HEK293 (cell line): ENCODE measurements around the gene CCSER2.

ENCODE experiments used
- CTCF ChIA-PET: fragments of 350-600 bp; formaldehyde crosslinking; extraction: SDS; loops from one replicate; lab custom pipeline; 2021; ENCODE audit warnings: antibody characterized with exemption; lab: Yijun Ruan, JAX
- POLR2A ChIA-PET: fragments of 300-600 bp; formaldehyde crosslinking; extraction: SDS; loops from one replicate; lab custom pipeline; 2020; ENCODE audit warnings: antibody characterized with exemption, inconsistent platforms; lab: Yijun Ruan, JAX
- H3K27ac ChIP-seq: fragments of 200-500 bp; sonication (Bioruptor generic); 2 replicates; pipeline ENCODE4 v1.5.1; 2014; ENCODE audit warnings: low read depth, low read length, control low read depth, inconsistent platforms; ENCODE audit errors: extremely low read depth
- H3K36me3 ChIP-seq, 2 experiments: fragments of 200-500 bp in 1 of 2; sonication (Bioruptor generic) in 1 of 2; 1 replicate in 1 of 2; 2 replicates in 1 of 2; pipeline ENCODE4 v1.5.1; 2014 to 2017; ENCODE audit warnings: inconsistent platforms in 2 of 2, low read length in 2 of 2; ENCODE audit not compliant: control insufficient read depth in 2 of 2, insufficient read depth in 1 of 2
- H3K4me1 ChIP-seq: fragments of 200-500 bp; sonication (Bioruptor generic); 2 replicates; pipeline ENCODE4 v1.5.1; 2014; ENCODE audit warnings: mild to moderate bottlenecking, low read length, inconsistent platforms; ENCODE audit not compliant: control insufficient read depth, insufficient read depth
- H3K4me3 ChIP-seq: 2 replicates; pipeline ENCODE4 v1.5.1; 2011; ENCODE audit warnings: low read depth, mild to moderate bottlenecking, control low read depth, low read length, moderate library complexity
- H3K9me3 ChIP-seq: fragments of 200-500 bp; sonication (Bioruptor generic); 2 replicates; pipeline ENCODE4 v1.5.1; 2014; ENCODE audit warnings: low read depth, low read length, inconsistent platforms; ENCODE audit not compliant: control insufficient read depth, insufficient read depth
- OSR2 ChIP-seq: fragments of 450-650 bp; formaldehyde crosslinking; IDR thresholded peaks from 2 replicates; pipeline ENCODE4 v1.5.1; 2016; ENCODE audit warnings: missing biosample characterization, missing genetic modification characterization
- PRDM1 ChIP-seq: fragments of 450-650 bp; formaldehyde crosslinking; IDR thresholded peaks from 2 replicates; pipeline ENCODE4; 2016; ENCODE audit warnings: missing biosample characterization, missing genetic modification characterization
- ZBTB17 ChIP-seq: fragments of 450-650 bp; formaldehyde crosslinking; IDR thresholded peaks from 2 replicates; pipeline ENCODE4 v1.5.1; 2016; ENCODE audit warnings: missing biosample characterization, missing genetic modification characterization
- ZBTB20 ChIP-seq: fragments of 450-650 bp; formaldehyde crosslinking; IDR thresholded peaks from 2 replicates; pipeline ENCODE4 v1.5.1; 2016; ENCODE audit warnings: missing biosample characterization, missing genetic modification characterization
- ZFP41 ChIP-seq: fragments of 450-650 bp; formaldehyde crosslinking; IDR thresholded peaks from 2 replicates; pipeline ENCODE4 v1.5.1; 2016; ENCODE audit warnings: missing biosample characterization, missing genetic modification characterization, borderline replicate concordance
- ZFP69B ChIP-seq: fragments of 450-650 bp; formaldehyde crosslinking; IDR thresholded peaks from 2 replicates; pipeline ENCODE4 v1.5.1; 2016; ENCODE audit warnings: missing biosample characterization, missing genetic modification characterization
- ZNF221 ChIP-seq: fragments of 450-650 bp; formaldehyde crosslinking; IDR thresholded peaks from 2 replicates; pipeline ENCODE4 v1.5.1; 2017; ENCODE audit warnings: missing biosample characterization, missing genetic modification characterization, borderline replicate concordance
- ZNF274 ChIP-seq, 2 experiments: fragments of 200-500 bp in 1 of 2; fragments of 450-650 bp in 1 of 2; sonication (Bioruptor generic) in 1 of 2; formaldehyde crosslinking in 1 of 2; IDR thresholded peaks; 2 replicates each; pipeline versions ENCODE4 v1.5.1 to v1.6.1; 2014 to 2016; ENCODE audit warnings: borderline replicate concordance in 1 of 2, inconsistent platforms in 1 of 2, low read length in 1 of 2, missing biosample characterization in 1 of 2, missing genetic modification characterization in 1 of 2
- ZNF341 ChIP-seq: fragments of 450-650 bp; formaldehyde crosslinking; IDR thresholded peaks from 2 replicates; pipeline ENCODE4; 2016; ENCODE audit warnings: low read depth, missing biosample characterization, missing genetic modification characterization
- ZNF354C ChIP-seq: fragments of 450-650 bp; formaldehyde crosslinking; IDR thresholded peaks from 2 replicates; pipeline ENCODE4 v1.5.1; 2016; ENCODE audit warnings: missing biosample characterization, missing genetic modification characterization, low read depth, borderline replicate concordance
- ZNF529 ChIP-seq: fragments of 450-650 bp; formaldehyde crosslinking; IDR thresholded peaks from 2 replicates; pipeline ENCODE4 v1.5.1; 2017; ENCODE audit warnings: missing genetic modification characterization, missing biosample characterization; ENCODE audit not compliant: insufficient replicate concordance
- ZNF623 ChIP-seq: fragments of 450-650 bp; formaldehyde crosslinking; IDR thresholded peaks from 2 replicates; pipeline ENCODE4 v1.5.1; 2016; ENCODE audit warnings: missing biosample characterization, missing genetic modification characterization
- ZNF660 ChIP-seq: fragments of 450-650 bp; IDR thresholded peaks from 2 replicates; pipeline ENCODE4 v1.5.1; 2018; ENCODE audit warnings: missing biosample characterization, mild to moderate bottlenecking, missing genetic modification characterization
- TF ChIP-seq, protein P1 (sequence below): fragments of 450-650 bp; formaldehyde crosslinking; IDR thresholded peaks from 2 replicates; pipeline ENCODE4 v1.5.1; 2017; ENCODE audit warnings: missing biosample characterization, missing genetic modification characterization
- TF ChIP-seq, protein P2 (sequence below): fragments of 450-650 bp; formaldehyde crosslinking; optimal IDR thresholded peaks from 2 replicates; pipeline ENCODE3; 2016; ENCODE audit warnings: missing biosample characterization, mild to moderate bottlenecking, missing genetic modification characterization
- TF ChIP-seq, protein P3 (sequence below): fragments of 450-650 bp; formaldehyde crosslinking; IDR thresholded peaks from 2 replicates; pipeline ENCODE4 v1.5.1; 2016; ENCODE audit warnings: missing biosample characterization, missing genetic modification characterization
- TF ChIP-seq, protein P4 (sequence below): fragments of 450-650 bp; formaldehyde crosslinking; IDR thresholded peaks from 2 replicates; pipeline ENCODE4 v1.5.1; 2016; ENCODE audit warnings: missing biosample characterization, missing genetic modification characterization

CCSER2 gene

DNA sequence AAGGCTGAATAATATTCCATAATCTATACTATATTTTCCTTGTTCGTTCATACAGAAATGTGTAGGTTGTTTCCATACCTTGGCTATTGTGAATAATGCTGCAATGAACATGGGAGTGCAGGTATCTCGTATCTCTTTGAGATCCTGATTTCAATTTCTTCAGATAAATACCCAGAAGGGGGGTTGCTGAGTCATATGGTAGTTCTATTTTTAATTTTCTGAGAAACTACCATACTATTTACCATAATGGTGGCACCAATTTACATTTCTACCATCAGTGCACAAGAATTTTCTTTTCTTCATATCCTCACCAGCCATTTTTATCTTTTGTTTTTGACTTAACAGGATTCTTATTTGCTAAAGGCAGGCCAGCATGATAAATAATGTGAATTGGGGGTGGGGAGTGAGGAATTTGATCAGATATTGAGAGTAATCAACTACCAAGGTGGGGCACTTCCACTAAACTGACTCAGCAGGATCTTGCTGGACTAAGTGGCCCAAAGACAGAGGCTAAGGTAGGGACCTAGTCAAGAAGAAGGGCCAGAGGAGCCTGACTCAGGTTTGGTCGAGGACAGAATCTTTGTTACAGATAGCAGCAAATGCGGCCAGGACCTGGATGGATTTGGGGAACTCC is 21.5 kb upstream of the CCSER2 start:
- TF ChIP-seq ZNF274 (IDR thresholded peaks at IDR 0.05; ENCODE audit: low read length) (no peak), ZNF274 (tag by site-specific recombination; IDR thresholded peaks at IDR 0.05; ENCODE audit: borderline replicate concordance) (no peak), ZNF221 (no peak), ZFP41 (no peak)
- TF ChIP-seq, all 188 proteins: peak for 0
- CTCF ChIA-PET = interaction anchor here (0.7 to 2.3 kb wide), 2 partner anchors 39 to 1385 kb away, joined by 5 to 8 read pairs; no protein-coding TSS in a partner anchor
- Histone ChIP-seq H3K4me1 (peaks cover 4% of the 10 kb centered on the region), H3K4me3 (no peak overlapping the region), H3K9me3 (no peaks in the 10 kb centered on the region), H3K27ac (no peak overlapping the region), H3K36me3 (no peaks in the 10 kb centered on the region)
- POLR2A ChIA-PET = no interaction called here

DNA sequence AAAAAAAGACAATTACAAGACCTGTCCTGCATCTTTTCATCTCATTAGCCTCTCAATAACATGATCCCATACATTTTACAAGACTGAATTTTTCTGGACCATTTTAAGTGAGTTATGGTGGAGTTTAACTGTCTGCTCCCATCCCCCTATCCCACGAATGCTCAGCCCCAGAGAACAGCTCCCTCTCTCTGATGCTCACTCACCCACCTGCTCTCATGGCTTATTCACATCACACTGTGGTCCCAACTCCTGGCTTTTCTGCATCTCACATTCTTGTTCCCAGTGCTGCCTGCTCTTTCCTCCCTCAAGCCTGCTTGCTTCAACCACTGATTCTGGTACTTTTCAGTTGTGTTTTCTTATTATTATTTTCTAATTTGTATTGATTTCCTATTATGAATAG is 20.4 kb upstream of the CCSER2 start:
- POLR2A ChIA-PET = no interaction called here
- no peak for TF ChIP-seq ZNF529 (tag by site-specific recombination)
- TF ChIP-seq ZNF623 = no peak
- TF ChIP-seq OSR2 (tag by site-specific recombination) = no peak
- TF ChIP-seq, all 188 proteins: peak for 0

DNA sequence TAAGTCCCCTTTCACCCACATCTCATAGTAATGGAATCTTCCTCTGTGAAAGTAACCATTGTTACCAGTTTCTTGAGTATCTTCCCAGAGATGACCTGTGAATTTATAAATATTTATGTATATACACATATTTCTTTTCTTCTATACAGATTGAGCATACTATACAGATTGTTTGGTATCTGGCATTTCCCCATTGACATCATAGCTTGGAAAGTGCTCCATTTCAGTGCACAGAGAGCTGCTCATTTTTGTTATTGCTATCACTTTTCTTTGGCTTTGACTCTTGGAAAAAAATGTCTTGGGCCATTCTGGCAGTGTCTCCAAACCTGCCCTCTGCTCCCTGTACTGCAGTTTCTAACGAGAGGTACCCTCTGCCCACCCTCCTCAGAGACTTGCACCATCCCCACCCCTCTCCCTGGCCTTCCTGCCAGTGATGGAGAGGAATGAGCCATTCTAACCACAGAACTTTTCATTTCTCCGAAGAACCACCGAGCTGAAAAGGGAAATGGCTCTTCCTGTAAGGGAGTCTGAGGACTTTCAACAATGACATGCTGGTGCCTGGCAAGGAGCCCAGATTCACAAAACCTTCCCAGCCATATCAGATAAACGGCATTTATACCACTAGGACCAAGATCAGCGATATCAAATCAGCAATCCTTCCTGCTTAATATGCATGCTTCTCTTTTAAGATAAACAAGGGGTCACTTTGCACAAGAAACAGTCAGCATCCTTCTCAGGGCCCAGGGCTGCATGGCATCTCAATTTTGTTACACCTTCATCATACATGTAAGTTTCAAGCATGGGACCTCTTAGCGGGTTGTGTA is 19.7 kb upstream of the CCSER2 start:
- no peak overlapping the region for H3K27ac ChIP-seq
- no peaks in the 10 kb centered on the region for H3K9me3 ChIP-seq
- CTCF ChIA-PET = interaction anchor here (0.6 to 2.3 kb wide), 3 partner anchors 10 to 41 kb away, joined by 3 to 8 read pairs (median 3); no protein-coding TSS in a partner anchor
- POLR2A ChIA-PET = no interaction called here
- TF ChIP-seq ZBTB20 (peak; percentile 68), ZNF623 (no peak), ZNF341 (tag by site-specific recombination) (0 out of 2 replicates have a peak, but pooled peaks have one; percentile 27), PRDM1 (tag by site-specific recombination) (peak; percentile 65), ZBTB17 (tag by site-specific recombination) (peak; percentile 51), ZNF354C (tag by site-specific recombination) (no peak), ZNF660 (peak; percentile 51; the same call in 1 of the 2 replicates), ZFP69B (tag by site-specific recombination) (peak; percentile 70; the same call in 1 of the 2 replicates)
- TF ChIP-seq, protein P1, sequence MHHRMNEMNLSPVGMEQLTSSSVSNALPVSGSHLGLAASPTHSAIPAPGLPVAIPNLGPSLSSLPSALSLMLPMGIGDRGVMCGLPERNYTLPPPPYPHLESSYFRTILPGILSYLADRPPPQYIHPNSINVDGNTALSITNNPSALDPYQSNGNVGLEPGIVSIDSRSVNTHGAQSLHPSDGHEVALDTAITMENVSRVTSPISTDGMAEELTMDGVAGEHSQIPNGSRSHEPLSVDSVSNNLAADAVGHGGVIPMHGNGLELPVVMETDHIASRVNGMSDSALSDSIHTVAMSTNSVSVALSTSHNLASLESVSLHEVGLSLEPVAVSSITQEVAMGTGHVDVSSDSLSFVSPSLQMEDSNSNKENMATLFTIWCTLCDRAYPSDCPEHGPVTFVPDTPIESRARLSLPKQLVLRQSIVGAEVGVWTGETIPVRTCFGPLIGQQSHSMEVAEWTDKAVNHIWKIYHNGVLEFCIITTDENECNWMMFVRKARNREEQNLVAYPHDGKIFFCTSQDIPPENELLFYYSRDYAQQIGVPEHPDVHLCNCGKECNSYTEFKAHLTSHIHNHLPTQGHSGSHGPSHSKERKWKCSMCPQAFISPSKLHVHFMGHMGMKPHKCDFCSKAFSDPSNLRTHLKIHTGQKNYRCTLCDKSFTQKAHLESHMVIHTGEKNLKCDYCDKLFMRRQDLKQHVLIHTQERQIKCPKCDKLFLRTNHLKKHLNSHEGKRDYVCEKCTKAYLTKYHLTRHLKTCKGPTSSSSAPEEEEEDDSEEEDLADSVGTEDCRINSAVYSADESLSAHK (tag by site-specific recombination) = peak; percentile 72
- TF ChIP-seq, protein P2, sequence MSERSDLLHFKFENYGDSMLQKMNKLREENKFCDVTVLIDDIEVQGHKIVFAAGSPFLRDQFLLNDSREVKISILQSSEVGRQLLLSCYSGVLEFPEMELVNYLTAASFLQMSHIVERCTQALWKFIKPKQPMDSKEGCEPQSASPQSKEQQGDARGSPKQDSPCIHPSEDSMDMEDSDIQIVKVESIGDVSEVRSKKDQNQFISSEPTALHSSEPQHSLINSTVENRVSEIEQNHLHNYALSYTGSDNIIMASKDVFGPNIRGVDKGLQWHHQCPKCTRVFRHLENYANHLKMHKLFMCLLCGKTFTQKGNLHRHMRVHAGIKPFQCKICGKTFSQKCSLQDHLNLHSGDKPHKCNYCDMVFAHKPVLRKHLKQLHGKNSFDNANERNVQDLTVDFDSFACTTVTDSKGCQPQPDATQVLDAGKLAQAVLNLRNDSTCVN (tag by site-specific recombination) = no peak
- TF ChIP-seq, protein P3, sequence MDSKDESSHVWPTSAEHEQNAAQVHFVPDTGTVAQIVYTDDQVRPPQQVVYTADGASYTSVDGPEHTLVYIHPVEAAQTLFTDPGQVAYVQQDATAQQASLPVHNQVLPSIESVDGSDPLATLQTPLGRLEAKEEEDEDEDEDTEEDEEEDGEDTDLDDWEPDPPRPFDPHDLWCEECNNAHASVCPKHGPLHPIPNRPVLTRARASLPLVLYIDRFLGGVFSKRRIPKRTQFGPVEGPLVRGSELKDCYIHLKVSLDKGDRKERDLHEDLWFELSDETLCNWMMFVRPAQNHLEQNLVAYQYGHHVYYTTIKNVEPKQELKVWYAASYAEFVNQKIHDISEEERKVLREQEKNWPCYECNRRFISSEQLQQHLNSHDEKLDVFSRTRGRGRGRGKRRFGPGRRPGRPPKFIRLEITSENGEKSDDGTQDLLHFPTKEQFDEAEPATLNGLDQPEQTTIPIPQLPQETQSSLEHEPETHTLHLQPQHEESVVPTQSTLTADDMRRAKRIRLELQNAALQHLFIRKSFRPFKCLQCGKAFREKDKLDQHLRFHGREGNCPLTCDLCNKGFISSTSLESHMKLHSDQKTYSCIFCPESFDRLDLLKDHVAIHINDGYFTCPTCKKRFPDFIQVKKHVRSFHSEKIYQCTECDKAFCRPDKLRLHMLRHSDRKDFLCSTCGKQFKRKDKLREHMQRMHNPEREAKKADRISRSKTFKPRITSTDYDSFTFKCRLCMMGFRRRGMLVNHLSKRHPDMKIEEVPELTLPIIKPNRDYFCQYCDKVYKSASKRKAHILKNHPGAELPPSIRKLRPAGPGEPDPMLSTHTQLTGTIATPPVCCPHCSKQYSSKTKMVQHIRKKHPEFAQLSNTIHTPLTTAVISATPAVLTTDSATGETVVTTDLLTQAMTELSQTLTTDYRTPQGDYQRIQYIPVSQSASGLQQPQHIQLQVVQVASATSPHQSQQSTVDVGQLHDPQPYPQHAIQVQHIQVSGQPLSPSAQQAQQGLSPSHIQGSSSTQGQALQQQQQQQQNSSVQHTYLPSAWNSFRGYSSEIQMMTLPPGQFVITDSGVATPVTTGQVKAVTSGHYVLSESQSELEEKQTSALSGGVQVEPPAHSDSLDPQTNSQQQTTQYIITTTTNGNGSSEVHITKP (tag by site-specific recombination) = peak; percentile 77
- TF ChIP-seq, protein P4, sequence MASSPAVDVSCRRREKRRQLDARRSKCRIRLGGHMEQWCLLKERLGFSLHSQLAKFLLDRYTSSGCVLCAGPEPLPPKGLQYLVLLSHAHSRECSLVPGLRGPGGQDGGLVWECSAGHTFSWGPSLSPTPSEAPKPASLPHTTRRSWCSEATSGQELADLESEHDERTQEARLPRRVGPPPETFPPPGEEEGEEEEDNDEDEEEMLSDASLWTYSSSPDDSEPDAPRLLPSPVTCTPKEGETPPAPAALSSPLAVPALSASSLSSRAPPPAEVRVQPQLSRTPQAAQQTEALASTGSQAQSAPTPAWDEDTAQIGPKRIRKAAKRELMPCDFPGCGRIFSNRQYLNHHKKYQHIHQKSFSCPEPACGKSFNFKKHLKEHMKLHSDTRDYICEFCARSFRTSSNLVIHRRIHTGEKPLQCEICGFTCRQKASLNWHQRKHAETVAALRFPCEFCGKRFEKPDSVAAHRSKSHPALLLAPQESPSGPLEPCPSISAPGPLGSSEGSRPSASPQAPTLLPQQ (tag by site-specific recombination) = peak; percentile 85
- H3K4me1 ChIP-seq = peaks cover 4% of the 10 kb centered on the region
- no peaks in the 10 kb centered on the region for H3K36me3 ChIP-seq
- H3K4me3 ChIP-seq = no peak overlapping the region

More for the DNA sequence above, 20.4 kb upstream of the CCSER2 start:
- CTCF ChIA-PET = interaction anchor here (0.6 to 2.3 kb wide), 3 partner anchors 11 to 40 kb away, joined by 3 to 8 read pairs (median 3); no protein-coding TSS in a partner anchor
- Histone ChIP-seq H3K4me3 (no peak overlapping the region), H3K27ac (no peak overlapping the region), H3K9me3 (no peaks in the 10 kb centered on the region), H3K36me3 (no peaks in the 10 kb centered on the region), H3K4me1 (peaks cover 4% of the 10 kb centered on the region)
